ENCODE data around the gene ARIH1.

ARIH1 gene

GRCh38 chr15:72481015-72481659, 7.0 kb downstream of the ARIH1 start:
- peaks cover 60 to 97% (median 82%) of the 10 kb centered on the region in 11 experiments for H3K36me3 ChIP-seq
- H3K9me3 ChIP-seq (replicated peaks in 1 of 11): peaks cover 0 to 10% (median 0%) of the 10 kb centered on the region in 11 experiments; a peak in 4 of 22 replicates
- no peak overlapping the region for H3K9ac ChIP-seq
- no peak overlapping the region for H3K4me3 ChIP-seq
- no peak overlapping the region for H3K27ac ChIP-seq
- H4K20me1 ChIP-seq: peaks cover 98 to 100% (median 100%) of the 10 kb centered on the region in 11 experiments
- H3K27me3 ChIP-seq: no peaks in the 10 kb centered on the region
- H3K4me1 ChIP-seq: peaks cover 12 to 77% (median 24%) of the 10 kb centered on the region in 10 experiments
- H3K4me2 ChIP-seq: peak overlapping the region in 4 of 11 experiments; percentile 1 to 46 (median 20); a peak in 5 of 22 replicates
- no peak for TF ChIP-seq Cebpa-rat (IDR thresholded peaks at IDR 0.05)

GRCh38 chr15:72482275-72482674, 8.1 kb downstream of the ARIH1 start:
- TF ChIP-seq Cebpa-rat (IDR thresholded peaks at IDR 0.05): no peak
- Histone ChIP-seq H4K20me1 (peaks cover 98 to 100% (median 100%) of the 10 kb centered on the region in 11 experiments), H3K9ac (no peak overlapping the region), H3K4me3 (no peak overlapping the region), H3K27me3 (no peaks in the 10 kb centered on the region), H3K36me3 (peaks cover 51 to 92% (median 79%) of the 10 kb centered on the region in 11 experiments), H3K4me1 (peaks cover under 1 to 77% (median 17%) of the 10 kb centered on the region in 10 experiments; a peak in 17 of 20 replicates), H3K9me3 (replicated peaks in 1 of 11) (peaks cover 0 to 10% (median 0%) of the 10 kb centered on the region in 11 experiments; a peak in 4 of 22 replicates), H3K27ac (no peak overlapping the region), H3K4me2 (peak overlapping the region in 4 of 11 experiments; percentile 6 to 73 (median 24); a peak in 6 of 22 replicates)

- Histone ChIP-seq H3K27me3 (no peaks in the 10 kb centered on the region), H4K20me1 (peaks cover 98 to 100% (median 100%) of the 10 kb centered on the region in 11 experiments), H3K4me1 (peaks cover 0 to 77% (median 9%) of the 10 kb centered on the region in 10 experiments; a peak in 9 of 20 replicates), H3K36me3 (peaks cover 50 to 91% (median 76%) of the 10 kb centered on the region in 11 experiments), H3K9me3 (replicated peaks in 1 of 11) (peaks cover 0 to 10% (median 0%) of the 10 kb centered on the region in 11 experiments; a peak in 4 of 22 replicates), H3K4me3 (no peak overlapping the region), H3K27ac (no peak overlapping the region), H3K4me2 (peak overlapping the region in 3 of 11 experiments; percentile 6 to 73 (median 43); a peak in 4 of 22 replicates), H3K9ac (no peak overlapping the region)
- no peak for TF ChIP-seq Cebpa-rat (IDR thresholded peaks at IDR 0.05)
Observed at GRCh38 chr15:72483279-72483678, 9.1 kb downstream of the ARIH1 start.

- Histone ChIP-seq H3K36me3 (peaks cover 40 to 91% (median 68%) of the 10 kb centered on the region in 11 experiments), H3K9ac (no peak overlapping the region), H4K20me1 (peaks cover 98 to 100% (median 100%) of the 10 kb centered on the region in 11 experiments), H3K4me3 (no peak overlapping the region), H3K27ac (no peak overlapping the region), H3K4me1 (peaks cover 0 to 79% (median 12%) of the 10 kb centered on the region in 10 experiments; a peak in 12 of 20 replicates), H3K27me3 (no peaks in the 10 kb centered on the region), H3K4me2 (0 out of 22 replicates have a peak overlapping the region, but pooled peaks of 1 of the 11 experiments have one; percentile 0), H3K9me3 (replicated peaks in 1 of 11) (no peaks in the 10 kb centered on the region)
- TF ChIP-seq Cebpa-rat (IDR thresholded peaks at IDR 0.05): no peak
Observed at GRCh38 chr15:72486144-72486543, 12.0 kb downstream of the ARIH1 start.

- Histone ChIP-seq H3K9me3 (replicated peaks in 1 of 11) (no peaks in the 10 kb centered on the region), H3K4me1 (peaks cover 0 to 78% (median 9%) of the 10 kb centered on the region in 10 experiments; a peak in 13 of 20 replicates), H3K27me3 (no peaks in the 10 kb centered on the region), H3K4me3 (no peak overlapping the region), H3K9ac (no peak overlapping the region), H3K36me3 (peaks cover 33 to 89% (median 61%) of the 10 kb centered on the region in 11 experiments), H4K20me1 (peaks cover 98 to 100% (median 100%) of the 10 kb centered on the region in 11 experiments), H3K27ac (no peak overlapping the region), H3K4me2 (peak overlapping the region in 1 of 11 experiments; percentile 23; a peak in 1 of 22 replicates)
- no peak for TF ChIP-seq Cebpa-rat (IDR thresholded peaks at IDR 0.05)
Observed at GRCh38 chr15:72487070-72487797, 13.1 kb downstream of the ARIH1 start.

- Histone ChIP-seq H3K27ac (no peak overlapping the region), H3K4me2 (no peak overlapping the region; a peak in 1 of 22 replicates), H3K36me3 (peaks cover 31 to 76% (median 49%) of the 10 kb centered on the region in 11 experiments), H3K4me3 (no peak overlapping the region), H3K9me3 (replicated peaks in 1 of 11) (no peaks in the 10 kb centered on the region), H3K4me1 (peaks cover 6 to 78% (median 13%) of the 10 kb centered on the region in 10 experiments; a peak in 16 of 20 replicates), H4K20me1 (peaks cover 98 to 100% (median 100%) of the 10 kb centered on the region in 11 experiments), H3K9ac (no peak overlapping the region), H3K27me3 (no peaks in the 10 kb centered on the region)
- TF ChIP-seq Cebpa-rat (IDR thresholded peaks at IDR 0.05): no peak
Observed at GRCh38 chr15:72488558-72488957, 14.4 kb downstream of the ARIH1 start.

GRCh38 chr15:72489943-72490554, 15.9 kb downstream of the ARIH1 start:
- Histone ChIP-seq H4K20me1 (peaks cover 98 to 100% (median 100%) of the 10 kb centered on the region in 11 experiments), H3K4me1 (peaks cover 19 to 92% (median 26%) of the 10 kb centered on the region in 10 experiments), H3K36me3 (peaks cover 20 to 74% (median 44%) of the 10 kb centered on the region in 11 experiments), H3K4me3 (no peak overlapping the region), H3K9ac (no peak overlapping the region), H3K27me3 (no peaks in the 10 kb centered on the region), H3K9me3 (replicated peaks in 1 of 11) (no peaks in the 10 kb centered on the region), H3K27ac (no peak overlapping the region), H3K4me2 (peak overlapping the region in 2 of 11 experiments; percentile 35 to 52; a peak in 4 of 22 replicates)
- TF ChIP-seq Cebpa-rat (IDR thresholded peaks at IDR 0.05): no peak

- peaks cover 98 to 100% (median 100%) of the 10 kb centered on the region in 11 experiments for H4K20me1 ChIP-seq
- no peak overlapping the region for H3K4me3 ChIP-seq
- peaks cover 18 to 96% (median 27%) of the 10 kb centered on the region in 10 experiments for H3K4me1 ChIP-seq
- H3K36me3 ChIP-seq: peaks cover 21 to 79% (median 45%) of the 10 kb centered on the region in 11 experiments
- no peak overlapping the region for H3K27ac ChIP-seq
- H3K4me2 ChIP-seq: peak overlapping the region in 1 of 11 experiments; percentile 24; a peak in 1 of 22 replicates
- no peaks in the 10 kb centered on the region for H3K9me3 ChIP-seq (replicated peaks in 1 of 11)
- TF ChIP-seq Cebpa-rat (IDR thresholded peaks at IDR 0.05): no peak
- 0 out of 22 replicates have a peak overlapping the region, but pooled peaks of 1 of the 11 experiments have one; percentile 29 for H3K9ac ChIP-seq
- no peaks in the 10 kb centered on the region for H3K27me3 ChIP-seq
Observed at GRCh38 chr15:72491768-72492167, 17.6 kb downstream of the ARIH1 start.
